Loucy (cell line): Measurements from ENCODE around the gene TMEM273.

Source experiments
- EZH2phosphoT487 ChIP-seq: fragments of 200-600 bp; IDR thresholded peaks from 2 replicates; pipeline ENCODE4 v1.6.1; 2018; ENCODE audit warnings: antibody characterized with exemption, mild to moderate bottlenecking, moderate library complexity, borderline replicate concordance
- TF ChIP-seq, protein P1 (sequence below): fragments of 200-600 bp; sonication (generic); conservative IDR thresholded peaks from 2 replicates; pipeline ENCODE4 v1.5.1; 2014; ENCODE audit warnings: mild to moderate bottlenecking, antibody characterized with exemption, low read length

DNA sequence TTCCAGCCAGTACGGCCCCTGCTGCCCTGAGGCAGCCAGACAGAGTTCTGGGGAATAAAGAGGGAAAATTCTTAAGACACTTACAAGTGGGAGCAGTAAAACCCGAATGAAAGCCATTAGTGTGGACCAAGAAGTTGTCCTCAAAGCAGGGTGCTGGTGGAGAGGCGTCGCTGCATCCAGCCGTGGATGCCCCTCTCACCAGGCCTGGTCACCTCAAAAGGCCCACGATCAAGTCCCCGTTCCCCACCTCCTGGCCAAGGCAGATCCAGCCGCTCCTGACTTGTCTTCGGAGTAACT lies 73.5 kb downstream of the TMEM273 start:
- TF ChIP-seq, protein P1, sequence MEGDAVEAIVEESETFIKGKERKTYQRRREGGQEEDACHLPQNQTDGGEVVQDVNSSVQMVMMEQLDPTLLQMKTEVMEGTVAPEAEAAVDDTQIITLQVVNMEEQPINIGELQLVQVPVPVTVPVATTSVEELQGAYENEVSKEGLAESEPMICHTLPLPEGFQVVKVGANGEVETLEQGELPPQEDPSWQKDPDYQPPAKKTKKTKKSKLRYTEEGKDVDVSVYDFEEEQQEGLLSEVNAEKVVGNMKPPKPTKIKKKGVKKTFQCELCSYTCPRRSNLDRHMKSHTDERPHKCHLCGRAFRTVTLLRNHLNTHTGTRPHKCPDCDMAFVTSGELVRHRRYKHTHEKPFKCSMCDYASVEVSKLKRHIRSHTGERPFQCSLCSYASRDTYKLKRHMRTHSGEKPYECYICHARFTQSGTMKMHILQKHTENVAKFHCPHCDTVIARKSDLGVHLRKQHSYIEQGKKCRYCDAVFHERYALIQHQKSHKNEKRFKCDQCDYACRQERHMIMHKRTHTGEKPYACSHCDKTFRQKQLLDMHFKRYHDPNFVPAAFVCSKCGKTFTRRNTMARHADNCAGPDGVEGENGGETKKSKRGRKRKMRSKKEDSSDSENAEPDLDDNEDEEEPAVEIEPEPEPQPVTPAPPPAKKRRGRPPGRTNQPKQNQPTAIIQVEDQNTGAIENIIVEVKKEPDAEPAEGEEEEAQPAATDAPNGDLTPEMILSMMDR: no peak
- no peak for TF ChIP-seq EZH2phosphoT487
